Gastroesophageal sphincter (tissue), 3 donors: Measurements from ENCODE around the gene LRRC58.

ENCODE experiments used
- CTCF ChIP-seq, 4 experiments: fragments of 200-600 bp in 2 of 4; fragments of 450-650 bp in 2 of 4; sonication (generic) in 1 of 4; IDR thresholded peaks; one replicate each; pipeline ENCODE4 v1.5.1; 2017 to 2019; ENCODE audit warnings: antibody characterized with exemption in 4 of 4, mild to moderate bottlenecking in 2 of 4, moderate library complexity in 2 of 4
- POLR2AphosphoS5 ChIP-seq: sonication (generic); formaldehyde crosslinking; IDR thresholded peaks from one replicate; pipeline ENCODE4 v1.6.1; 2017; ENCODE audit warnings: antibody characterized with exemption

GRCh38 chr3:120349855-120350125 lies 636 bp upstream of the LRRC58 start:
- TF ChIP-seq CTCF (IDR thresholded peaks at IDR 0.05) (no peak), POLR2AphosphoS5 (no peak)
